A673 (cell line): ENCODE results near the gene ZNF646.

Experiments used
- EZH2 ChIP-seq: fragments of 200-600 bp; sonication (generic); IDR thresholded peaks from 2 replicates; pipeline ENCODE4 v1.6.1; 2017; ENCODE audit warnings: borderline replicate concordance, low read depth, mild to moderate bottlenecking, mixed read lengths, antibody characterized with exemption, low read length; ENCODE audit not compliant: poor library complexity, severe bottlenecking
- TF ChIP-seq, protein P1 (sequence below): fragments of 300-800, 200-600 bp; sonication (generic); conservative IDR thresholded peaks from 2 replicates; pipeline ENCODE4 v1.5.1; 2017; ENCODE audit warnings: low read depth, mild to moderate bottlenecking, antibody characterized with exemption, low read length, moderate library complexity, mixed read lengths

DNA sequence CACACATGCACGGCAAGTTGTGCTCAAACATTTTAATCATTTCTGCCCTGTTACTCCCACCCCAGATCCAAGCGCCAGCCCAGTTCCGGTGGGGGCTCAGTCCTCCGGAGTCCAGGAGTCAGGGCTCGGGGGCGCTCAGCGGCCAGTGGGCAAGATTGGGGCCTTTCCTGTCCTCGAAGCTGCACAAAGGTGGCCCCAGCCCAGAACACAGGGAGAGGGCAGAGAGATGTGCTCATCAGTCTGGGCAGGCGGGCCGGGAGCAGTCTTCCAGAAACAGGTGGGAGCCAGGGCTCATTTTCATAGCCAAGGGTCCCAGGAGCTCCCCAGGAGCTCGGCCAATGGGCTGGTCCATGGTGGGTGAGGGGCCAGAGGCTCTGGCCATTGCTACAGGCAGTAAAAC, 57.2 kb downstream of the ZNF646 start:
- TF ChIP-seq, protein P1, sequence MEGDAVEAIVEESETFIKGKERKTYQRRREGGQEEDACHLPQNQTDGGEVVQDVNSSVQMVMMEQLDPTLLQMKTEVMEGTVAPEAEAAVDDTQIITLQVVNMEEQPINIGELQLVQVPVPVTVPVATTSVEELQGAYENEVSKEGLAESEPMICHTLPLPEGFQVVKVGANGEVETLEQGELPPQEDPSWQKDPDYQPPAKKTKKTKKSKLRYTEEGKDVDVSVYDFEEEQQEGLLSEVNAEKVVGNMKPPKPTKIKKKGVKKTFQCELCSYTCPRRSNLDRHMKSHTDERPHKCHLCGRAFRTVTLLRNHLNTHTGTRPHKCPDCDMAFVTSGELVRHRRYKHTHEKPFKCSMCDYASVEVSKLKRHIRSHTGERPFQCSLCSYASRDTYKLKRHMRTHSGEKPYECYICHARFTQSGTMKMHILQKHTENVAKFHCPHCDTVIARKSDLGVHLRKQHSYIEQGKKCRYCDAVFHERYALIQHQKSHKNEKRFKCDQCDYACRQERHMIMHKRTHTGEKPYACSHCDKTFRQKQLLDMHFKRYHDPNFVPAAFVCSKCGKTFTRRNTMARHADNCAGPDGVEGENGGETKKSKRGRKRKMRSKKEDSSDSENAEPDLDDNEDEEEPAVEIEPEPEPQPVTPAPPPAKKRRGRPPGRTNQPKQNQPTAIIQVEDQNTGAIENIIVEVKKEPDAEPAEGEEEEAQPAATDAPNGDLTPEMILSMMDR = no peak
- no peak for TF ChIP-seq EZH2
